ENCODE measurements around the gene GOLGA2. TPM values are rescaled to one million over a fixed set of nuclear protein-coding genes. Genes with fewer than 3 reads are reported as not detected.

The GOLGA2 gene
- total RNA-seq, 2 experiments from 2014 or later: 44.3 to 48.3 TPM

GRCh38 chr9:128286440-128286839 is 10.6 kb upstream of the GOLGA2 start:
- intact Hi-C loops (cut with DNase I, micrococcal nuclease): no loop called here
- H3K4me3 ChIP-seq (ENCODE audit: low read length): no peak overlapping the region
- DNase-seq: no peak
- no peaks in the 10 kb centered on the region for H3K27me3 Mint-ChIP-seq
- H3K4me3 Mint-ChIP-seq: no peak overlapping the region
- ChIA-PET POLR2A (no interaction called here), CTCF (no interaction called here)
- H3K27ac ChIP-seq (ENCODE audit: low read depth in 1 of 2, low read length in 2 of 2): no peak overlapping the region
- H3K27me3 ChIP-seq (ENCODE audit: control insufficient read depth in 1 of 2, insufficient read depth in 2 of 2, low read length in 2 of 2): no peaks in the 10 kb centered on the region
- no peaks in the 10 kb centered on the region for H3K9me3 Mint-ChIP-seq
- H3K36me3 Mint-ChIP-seq (ENCODE audit: low read depth): peaks cover 21% of the 10 kb centered on the region
- TF ChIP-seq, protein P1, sequence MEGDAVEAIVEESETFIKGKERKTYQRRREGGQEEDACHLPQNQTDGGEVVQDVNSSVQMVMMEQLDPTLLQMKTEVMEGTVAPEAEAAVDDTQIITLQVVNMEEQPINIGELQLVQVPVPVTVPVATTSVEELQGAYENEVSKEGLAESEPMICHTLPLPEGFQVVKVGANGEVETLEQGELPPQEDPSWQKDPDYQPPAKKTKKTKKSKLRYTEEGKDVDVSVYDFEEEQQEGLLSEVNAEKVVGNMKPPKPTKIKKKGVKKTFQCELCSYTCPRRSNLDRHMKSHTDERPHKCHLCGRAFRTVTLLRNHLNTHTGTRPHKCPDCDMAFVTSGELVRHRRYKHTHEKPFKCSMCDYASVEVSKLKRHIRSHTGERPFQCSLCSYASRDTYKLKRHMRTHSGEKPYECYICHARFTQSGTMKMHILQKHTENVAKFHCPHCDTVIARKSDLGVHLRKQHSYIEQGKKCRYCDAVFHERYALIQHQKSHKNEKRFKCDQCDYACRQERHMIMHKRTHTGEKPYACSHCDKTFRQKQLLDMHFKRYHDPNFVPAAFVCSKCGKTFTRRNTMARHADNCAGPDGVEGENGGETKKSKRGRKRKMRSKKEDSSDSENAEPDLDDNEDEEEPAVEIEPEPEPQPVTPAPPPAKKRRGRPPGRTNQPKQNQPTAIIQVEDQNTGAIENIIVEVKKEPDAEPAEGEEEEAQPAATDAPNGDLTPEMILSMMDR (IDR thresholded peaks at IDR 0.05): no peak
- no peaks in the 10 kb centered on the region for H3K4me1 Mint-ChIP-seq (ENCODE audit: low read depth)
- H3K9me3 ChIP-seq (ENCODE audit: control insufficient read depth in 1 of 2, insufficient read depth in 1 of 2, low read length in 2 of 2): no peaks in the 10 kb centered on the region
- ATAC-seq (ENCODE audit: poor library complexity): no peak
- H3K36me3 ChIP-seq (ENCODE audit: insufficient read depth, low read length): peaks cover 18% of the 10 kb centered on the region
- no peak overlapping the region for H3K27ac Mint-ChIP-seq
- no peaks in the 10 kb centered on the region for H3K4me1 ChIP-seq (ENCODE audit: insufficient read depth, low read length)

DNA sequence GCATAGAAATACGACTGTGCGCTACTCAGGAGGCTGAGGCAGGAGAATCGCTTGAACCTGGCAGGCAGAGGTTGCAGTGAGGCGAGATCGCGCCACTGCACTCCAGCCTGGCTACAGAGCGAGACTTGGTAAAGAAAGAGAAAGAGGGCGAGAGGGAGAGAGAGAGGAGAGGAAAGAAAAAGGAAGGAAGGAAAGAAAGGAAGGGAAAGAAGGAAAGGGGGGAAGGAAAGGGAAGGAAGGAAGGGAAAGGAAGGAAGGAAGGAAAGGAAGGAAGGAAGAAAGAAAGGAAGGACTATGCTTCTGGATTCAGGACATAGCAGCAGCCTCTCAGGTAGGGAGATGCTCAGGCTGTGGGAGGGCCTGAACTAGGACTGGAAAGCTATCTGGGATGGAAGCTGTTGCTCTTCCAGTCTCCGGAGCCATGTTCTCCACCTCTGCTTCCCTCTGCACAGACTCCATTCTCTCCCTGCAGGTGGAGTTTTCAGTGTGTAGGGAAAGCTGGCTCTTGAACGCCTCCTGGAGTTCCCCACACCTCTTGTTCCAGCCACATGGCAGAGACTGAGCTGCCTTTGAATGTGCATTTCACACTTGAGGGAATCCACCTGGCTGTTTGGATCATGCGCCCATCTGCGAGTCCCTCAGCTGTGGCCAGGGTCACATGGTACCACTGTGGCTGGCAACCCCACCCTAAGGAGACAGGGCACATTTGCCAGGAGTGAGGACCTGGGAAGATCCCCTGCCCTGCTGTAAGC is 9.4 kb upstream of the GOLGA2 start:
- TF ChIP-seq, protein P1 (IDR thresholded peaks at IDR 0.05): no peak
- intact Hi-C loops (cut with DNase I, micrococcal nuclease): no loop called here
- Histone ChIP-seq H3K27me3 (ENCODE audit: control insufficient read depth in 1 of 2, insufficient read depth in 2 of 2, low read length in 2 of 2) (no peaks in the 10 kb centered on the region), H3K4me1 (ENCODE audit: insufficient read depth, low read length) (no peaks in the 10 kb centered on the region), H3K27ac (ENCODE audit: low read depth in 1 of 2, low read length in 2 of 2) (no peak overlapping the region), H3K9me3 (ENCODE audit: control insufficient read depth in 1 of 2, insufficient read depth in 1 of 2, low read length in 2 of 2) (no peaks in the 10 kb centered on the region), H3K4me3 (ENCODE audit: low read length) (no peak overlapping the region), H3K36me3 (ENCODE audit: insufficient read depth, low read length) (peaks cover 18% of the 10 kb centered on the region)
- Mint-ChIP-seq H3K27ac (no peak overlapping the region), H3K9me3 (no peaks in the 10 kb centered on the region), H3K36me3 (ENCODE audit: low read depth) (peaks cover 22% of the 10 kb centered on the region), H3K4me3 (no peak overlapping the region), H3K4me1 (ENCODE audit: low read depth) (no peaks in the 10 kb centered on the region), H3K27me3 (no peaks in the 10 kb centered on the region)
- ChIA-PET CTCF (no interaction called here), POLR2A (no interaction called here)
- DNase-seq: no peak
- no peak for ATAC-seq (ENCODE audit: poor library complexity)

DNA sequence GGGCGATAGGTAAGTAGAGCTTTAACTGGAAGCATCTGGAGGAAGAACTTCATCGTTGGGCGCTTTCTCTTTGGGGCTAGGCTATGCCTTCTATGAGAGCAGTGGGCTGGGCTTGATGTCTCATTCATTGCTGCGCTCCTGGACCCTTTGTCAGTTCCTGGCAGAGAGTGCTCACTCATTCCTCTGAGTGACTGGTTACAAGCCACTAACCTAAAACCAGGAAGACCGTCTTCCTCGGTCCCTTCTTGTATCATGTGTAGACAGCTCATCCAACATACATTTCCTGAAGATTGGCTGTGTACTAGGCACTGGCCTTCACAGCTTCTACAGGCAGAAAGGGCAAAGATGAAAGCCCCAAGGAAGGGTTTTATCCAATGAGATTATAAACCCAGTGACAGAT is 6.7 kb upstream of the GOLGA2 start:
- H3K4me1 ChIP-seq (ENCODE audit: insufficient read depth, low read length): peaks cover 4% of the 10 kb centered on the region
- H3K27me3 Mint-ChIP-seq: no peaks in the 10 kb centered on the region

More for the DNA sequence above, 6.7 kb upstream of the GOLGA2 start:
- intact Hi-C loops (cut with DNase I, micrococcal nuclease): no loop called here
- ChIA-PET POLR2A (no interaction called here), CTCF (no interaction called here)
- no peaks in the 10 kb centered on the region for H3K9me3 Mint-ChIP-seq
- DNase-seq: no peak
- Histone ChIP-seq H3K36me3 (ENCODE audit: insufficient read depth, low read length) (peaks cover 15% of the 10 kb centered on the region), H3K27me3 (ENCODE audit: control insufficient read depth in 1 of 2, insufficient read depth in 2 of 2, low read length in 2 of 2) (no peaks in the 10 kb centered on the region), H3K4me3 (ENCODE audit: low read length) (no peak overlapping the region), H3K27ac (ENCODE audit: low read depth in 1 of 2, low read length in 2 of 2) (no peak overlapping the region), H3K9me3 (ENCODE audit: control insufficient read depth in 1 of 2, insufficient read depth in 1 of 2, low read length in 2 of 2) (no peaks in the 10 kb centered on the region)
- peaks cover 5% of the 10 kb centered on the region for H3K4me1 Mint-ChIP-seq (ENCODE audit: low read depth)
- peaks cover 15% of the 10 kb centered on the region for H3K36me3 Mint-ChIP-seq (ENCODE audit: low read depth)
- no peak overlapping the region for H3K4me3 Mint-ChIP-seq
- H3K27ac Mint-ChIP-seq: no peak overlapping the region
- TF ChIP-seq, protein P1 (IDR thresholded peaks at IDR 0.05): no peak
- ATAC-seq (ENCODE audit: poor library complexity): no peak

Data from CD4-positive, alpha-beta T cell (primary cell).